GM18526 (cell line): Measurements from ENCODE around the gene ERI3.

Source experiments
- POLR2A ChIP-seq: IDR thresholded peaks from 3 replicates; pipeline ENCODE4 v1.6.1; 2011; ENCODE audit not compliant: insufficient read length; ENCODE audit errors: extremely low read depth

Gene ERI3

GRCh38 chr1:44354840-44355581 lies at the start of gene ERI3:
ERI3 (minus strand) TSS chr1:44355257; CDS start chr1:44355026, 231 bp downstream.
- TF ChIP-seq POLR2A, result peak; percentile 43

GRCh38 chr1:44401256-44402228 lies 46.5 kb upstream of the ERI3 start:
- TF ChIP-seq POLR2A, result no peak

- TF ChIP-seq POLR2A, result no peak
Measured at GRCh38 chr1:44390277-44390676, 35.2 kb upstream of the ERI3 start.

- no peak for TF ChIP-seq POLR2A
Measured at GRCh38 chr1:44389437-44389836, 34.4 kb upstream of the ERI3 start.

GRCh38 chr1:44388551-44388950 lies 33.5 kb upstream of the ERI3 start:
- TF ChIP-seq POLR2A, result no peak

GRCh38 chr1:44380666-44381177 lies 25.7 kb upstream of the ERI3 start:
- TF ChIP-seq POLR2A, result no peak

GRCh38 chr1:44377925-44378784 lies 23.1 kb upstream of the ERI3 start:
- TF ChIP-seq POLR2A, result no peak

- TF ChIP-seq POLR2A, result no peak
Measured at GRCh38 chr1:44375547-44375946, 20.5 kb upstream of the ERI3 start.

GRCh38 chr1:44371206-44371605 lies 16.1 kb upstream of the ERI3 start:
- TF ChIP-seq POLR2A, result no peak

- TF ChIP-seq POLR2A, result no peak
Measured at GRCh38 chr1:44368471-44369151, 13.6 kb upstream of the ERI3 start.

GRCh38 chr1:44367944-44368343 lies 12.9 kb upstream of the ERI3 start:
- TF ChIP-seq POLR2A, result no peak

- TF ChIP-seq POLR2A, result no peak
Measured at GRCh38 chr1:44366371-44366975, 11.4 kb upstream of the ERI3 start.

GRCh38 chr1:44361478-44361877 lies 6.4 kb upstream of the ERI3 start:
- no peak for TF ChIP-seq POLR2A

- TF ChIP-seq POLR2A, result no peak
Measured at GRCh38 chr1:44359234-44359935, 4.3 kb upstream of the ERI3 start.

GRCh38 chr1:44357710-44358109 lies 2.7 kb upstream of the ERI3 start:
- no peak for TF ChIP-seq POLR2A
